Peyer's patch (tissue), 4 donors: ENCODE data around the gene C3orf85. TPM values are rescaled to one million over a fixed set of nuclear protein-coding genes. Genes with fewer than 3 reads are reported as not detected.

Experiments
- DNase-seq, 3 donors: peaks; one replicate each; pipeline ENCODE4 v3.0.0-alpha.2; 2017 to 2019
- H3K27ac ChIP-seq, 4 donors: fragments of 200-600 bp; sonication (generic); one replicate each; pipeline ENCODE4 v1.5.1; 2016 to 2019
- H3K27me3 ChIP-seq, 2 donors: fragments of 200-600 bp; sonication (generic); one replicate each; pipeline ENCODE4 v1.5.1; 2019
- H3K36me3 ChIP-seq, 3 donors: fragments of 200-600 bp; sonication (generic); one replicate each; pipeline ENCODE4 v1.5.1; 2016 to 2019
- H3K4me1 ChIP-seq, 4 donors: fragments of 200-600 bp; sonication (generic); one replicate each; pipeline ENCODE4 v1.5.1; 2016 to 2019
- H3K4me3 ChIP-seq, 4 donors: fragments of 200-600 bp; sonication (generic); 1 replicate in 3 of 4; 2 replicates in 1 of 4; pipeline ENCODE4 v1.5.1; 2016 to 2019; ENCODE audit warnings: mild to moderate bottlenecking in 1 of 4
- H3K9me3 ChIP-seq, 4 donors: fragments of 200-600 bp; sonication (generic); one replicate each; pipeline ENCODE4 v1.5.1; 2016 to 2019; ENCODE audit warnings: mild to moderate bottlenecking in 1 of 4
- POLR2A ChIP-seq, 2 donors: fragments of 450-650 bp; IDR thresholded peaks; one replicate each; pipeline ENCODE4 v1.5.1; 2017; ENCODE audit warnings: antibody characterized with exemption in 2 of 2, mild to moderate bottlenecking in 2 of 2, moderate library complexity in 2 of 2
- total RNA-seq, 4 donors: library from RNA; depleted of rRNA; stranded (reverse); fragments of >200 nt; gene quantifications; one replicate each; pipeline ENCODE4 v1.1.0, GENCODE V29; 2016
- TF ChIP-seq, protein P1 (sequence below), 6 experiments: fragments of 450-650 bp in 4 of 6; fragments of 200-600 bp in 2 of 6; sonication (generic) in 1 of 6; IDR thresholded peaks; one replicate each; pipeline ENCODE4 v1.5.1; 2017 to 2019; ENCODE audit warnings: antibody characterized with exemption in 6 of 6, mild to moderate bottlenecking in 3 of 6, moderate library complexity in 1 of 6

The C3orf85 gene
- total RNA-seq, 4 donors from 2014 or later = 6.6 to 174 (median 85.8) TPM

DNA sequence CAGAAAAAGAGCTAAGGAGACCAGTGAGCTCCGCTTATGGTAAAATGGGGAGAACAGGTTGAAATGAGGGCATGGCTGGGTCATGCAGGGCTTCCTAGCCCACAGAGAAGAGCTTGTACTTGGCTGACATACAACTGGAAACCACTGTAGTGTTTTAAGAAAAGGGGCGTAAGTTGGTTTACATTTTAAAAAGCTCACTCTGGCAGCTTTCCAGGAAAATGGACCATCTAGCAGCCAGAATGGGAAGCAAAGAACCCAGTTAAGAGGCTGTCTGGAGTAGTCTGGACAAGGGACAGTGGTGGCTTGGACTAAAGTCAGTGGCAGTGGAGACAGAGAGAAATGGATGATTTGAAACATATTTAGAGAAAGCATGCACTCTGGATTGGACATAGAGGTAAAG, 20.5 kb upstream of the C3orf85 start:
- Histone ChIP-seq H3K27ac (no peak overlapping the region), H3K36me3 (no peaks in the 10 kb centered on the region), H3K9me3 (no peaks in the 10 kb centered on the region), H3K4me3 (no peak overlapping the region), H3K27me3 (no peaks in the 10 kb centered on the region), H3K4me1 (peaks cover 0 to 26% (median 0%) of the 10 kb centered on the region in 4 donors)
- DNase-seq = no peak
- TF ChIP-seq POLR2A (IDR thresholded peaks at IDR 0.05) = no peak
- TF ChIP-seq, protein P1, sequence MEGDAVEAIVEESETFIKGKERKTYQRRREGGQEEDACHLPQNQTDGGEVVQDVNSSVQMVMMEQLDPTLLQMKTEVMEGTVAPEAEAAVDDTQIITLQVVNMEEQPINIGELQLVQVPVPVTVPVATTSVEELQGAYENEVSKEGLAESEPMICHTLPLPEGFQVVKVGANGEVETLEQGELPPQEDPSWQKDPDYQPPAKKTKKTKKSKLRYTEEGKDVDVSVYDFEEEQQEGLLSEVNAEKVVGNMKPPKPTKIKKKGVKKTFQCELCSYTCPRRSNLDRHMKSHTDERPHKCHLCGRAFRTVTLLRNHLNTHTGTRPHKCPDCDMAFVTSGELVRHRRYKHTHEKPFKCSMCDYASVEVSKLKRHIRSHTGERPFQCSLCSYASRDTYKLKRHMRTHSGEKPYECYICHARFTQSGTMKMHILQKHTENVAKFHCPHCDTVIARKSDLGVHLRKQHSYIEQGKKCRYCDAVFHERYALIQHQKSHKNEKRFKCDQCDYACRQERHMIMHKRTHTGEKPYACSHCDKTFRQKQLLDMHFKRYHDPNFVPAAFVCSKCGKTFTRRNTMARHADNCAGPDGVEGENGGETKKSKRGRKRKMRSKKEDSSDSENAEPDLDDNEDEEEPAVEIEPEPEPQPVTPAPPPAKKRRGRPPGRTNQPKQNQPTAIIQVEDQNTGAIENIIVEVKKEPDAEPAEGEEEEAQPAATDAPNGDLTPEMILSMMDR (IDR thresholded peaks at IDR 0.05) = no peak

DNA sequence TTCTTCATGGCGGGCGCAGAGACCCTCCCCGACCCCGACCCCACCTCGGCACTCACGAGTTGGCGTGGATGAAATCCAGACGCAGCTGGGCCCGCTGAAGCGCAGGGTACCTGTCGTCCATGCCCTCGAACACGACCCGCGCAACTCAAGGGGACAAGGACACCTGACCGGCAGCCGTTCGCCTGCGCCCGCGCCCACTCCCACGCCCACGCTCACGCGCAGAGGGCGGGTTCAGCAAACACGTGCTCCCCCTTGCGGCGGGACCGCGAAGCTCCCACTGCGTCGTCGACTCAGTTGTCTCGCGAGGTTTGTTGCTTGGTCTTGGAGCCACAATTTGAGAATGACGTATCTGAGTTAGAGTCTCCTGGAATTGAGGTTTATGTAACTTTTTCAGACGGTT, 18.6 kb upstream of the C3orf85 start, which contains the start of gene MORC1:
Gene MORC1 (minus strand): TSS at position 196 of the 400 bp plus-strand sequence. CDS start 75 bp downstream, at position 121.
- TF ChIP-seq, protein P1 (IDR thresholded peaks at IDR 0.05) = no peak
- no peak for TF ChIP-seq POLR2A (IDR thresholded peaks at IDR 0.05)
- Histone ChIP-seq H3K27me3 (no peaks in the 10 kb centered on the region), H3K4me1 (peaks cover 0 to 25% (median 0%) of the 10 kb centered on the region in 4 donors), H3K36me3 (no peaks in the 10 kb centered on the region), H3K9me3 (no peaks in the 10 kb centered on the region), H3K4me3 (no peak within 1 kb of the TSS), H3K27ac (no peak within 1 kb of the TSS)
- DNase-seq = no peak

DNA sequence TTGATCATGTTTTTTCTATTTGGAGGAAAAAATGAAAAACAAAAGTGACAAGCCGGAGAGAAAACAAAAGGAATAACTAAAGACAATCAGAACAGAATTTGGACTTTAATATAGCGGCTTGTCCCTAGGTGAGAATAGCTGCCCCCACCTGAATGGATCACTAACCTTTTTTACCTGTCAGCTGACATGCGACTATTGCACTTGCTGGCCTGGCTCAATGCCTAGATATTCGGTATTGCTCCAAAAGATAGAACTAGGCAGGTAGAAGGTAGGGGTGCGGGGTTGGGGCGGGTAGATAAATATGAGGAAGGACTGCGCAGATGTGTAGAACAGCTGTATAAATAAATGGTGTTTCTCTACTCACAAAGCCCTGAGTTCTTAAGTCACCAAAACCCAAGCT, 17.9 kb upstream of the C3orf85 start:
- TF ChIP-seq POLR2A (IDR thresholded peaks at IDR 0.05) = no peak
- TF ChIP-seq, protein P1 (IDR thresholded peaks at IDR 0.05) = no peak
- H3K9me3 ChIP-seq = no peaks in the 10 kb centered on the region
- no peak for DNase-seq
- H3K36me3 ChIP-seq = no peaks in the 10 kb centered on the region
- no peak overlapping the region for H3K27ac ChIP-seq
- H3K27me3 ChIP-seq = no peaks in the 10 kb centered on the region
- no peak overlapping the region for H3K4me3 ChIP-seq
- H3K4me1 ChIP-seq = peaks cover 0 to 20% (median 0%) of the 10 kb centered on the region in 4 donors

DNA sequence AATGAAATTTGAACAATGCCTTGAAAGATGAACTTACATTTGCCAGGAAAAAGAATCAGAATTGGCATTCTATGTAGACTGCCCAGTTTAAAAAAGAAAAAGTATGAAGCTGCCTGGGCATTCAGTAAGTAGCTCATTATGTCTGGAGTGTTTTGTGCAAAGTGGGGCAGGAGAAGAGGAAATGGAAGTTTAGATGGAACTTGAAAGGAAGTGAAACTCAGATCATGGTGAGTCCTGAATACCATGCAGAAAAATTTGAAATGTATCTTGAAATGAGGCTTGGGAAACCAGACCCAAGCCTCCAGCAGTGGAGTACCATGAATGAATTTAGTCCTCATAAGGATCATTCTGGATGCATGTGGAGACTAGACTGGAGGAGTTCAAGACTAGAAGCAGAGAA, 13.8 kb upstream of the C3orf85 start:
- Histone ChIP-seq H3K27me3 (no peaks in the 10 kb centered on the region), H3K27ac (no peak overlapping the region), H3K9me3 (no peaks in the 10 kb centered on the region), H3K36me3 (no peaks in the 10 kb centered on the region), H3K4me1 (peaks cover 0 to 30% (median 0%) of the 10 kb centered on the region in 4 donors), H3K4me3 (no peak overlapping the region)
- no peak for DNase-seq
- no peak for TF ChIP-seq POLR2A (IDR thresholded peaks at IDR 0.05)
- TF ChIP-seq, protein P1 (IDR thresholded peaks at IDR 0.05) = no peak

DNA sequence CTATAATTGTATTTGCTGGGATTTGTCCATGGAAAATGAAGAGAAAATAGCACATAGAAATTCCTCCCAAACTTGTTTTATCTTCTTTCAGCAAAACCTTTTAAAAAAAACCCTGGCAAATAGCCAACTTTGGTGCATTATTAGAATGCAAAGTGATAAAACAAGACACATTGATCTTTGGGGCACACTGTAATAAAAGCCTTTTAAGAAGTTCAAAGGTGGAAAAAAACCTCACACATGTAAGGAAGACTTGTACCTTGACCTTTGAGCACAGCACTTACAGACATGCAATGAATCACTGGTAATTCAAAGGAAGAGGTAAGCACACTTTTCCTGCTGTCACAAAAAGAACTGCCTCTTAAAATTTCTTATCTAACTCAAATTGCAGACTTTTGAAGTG, 10.6 kb upstream of the C3orf85 start:
- H3K4me3 ChIP-seq = no peak overlapping the region
- no peak for TF ChIP-seq POLR2A (IDR thresholded peaks at IDR 0.05)
- TF ChIP-seq, protein P1 (IDR thresholded peaks at IDR 0.05) = no peak
- H3K9me3 ChIP-seq = no peaks in the 10 kb centered on the region
- H3K27me3 ChIP-seq = no peaks in the 10 kb centered on the region
- H3K27ac ChIP-seq = peak overlapping the region in 2 of 4 donors; percentile 62 to 73
- no peak for DNase-seq
- H3K36me3 ChIP-seq = no peaks in the 10 kb centered on the region
- H3K4me1 ChIP-seq = peaks cover 0 to 13% (median 0%) of the 10 kb centered on the region in 4 donors

DNA sequence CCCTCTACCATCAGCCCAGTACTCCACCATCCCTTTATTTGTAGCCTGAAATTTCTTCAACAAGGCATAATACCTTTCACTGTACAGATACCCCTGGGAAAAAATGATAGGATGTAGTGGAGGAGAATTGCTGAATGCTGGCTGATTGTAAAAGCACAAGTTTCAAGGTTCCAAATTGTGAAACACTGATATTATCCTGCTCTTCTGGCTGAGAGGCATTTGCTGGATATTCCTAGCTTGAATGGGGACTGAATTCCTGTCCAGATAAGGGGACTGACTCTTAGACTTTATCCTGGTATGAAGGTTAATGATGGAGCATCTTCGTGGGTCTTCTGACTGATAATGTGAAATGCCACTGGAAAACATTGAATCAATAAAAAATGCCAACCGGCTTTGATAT, 9.0 kb upstream of the C3orf85 start:
- no peak overlapping the region for H3K4me3 ChIP-seq
- no peaks in the 10 kb centered on the region for H3K9me3 ChIP-seq
- no peak overlapping the region for H3K27ac ChIP-seq
- no peaks in the 10 kb centered on the region for H3K27me3 ChIP-seq
- TF ChIP-seq POLR2A (IDR thresholded peaks at IDR 0.05) = no peak
- TF ChIP-seq, protein P1 (IDR thresholded peaks at IDR 0.05) = no peak
- peaks cover 0 to 27% (median 0%) of the 10 kb centered on the region in 4 donors for H3K4me1 ChIP-seq
- DNase-seq = no peak
- no peaks in the 10 kb centered on the region for H3K36me3 ChIP-seq
